PFSK-1 (cell line): ENCODE data around the gene PTPRJ.

Experiments
- FOXP2 ChIP-seq: optimal IDR thresholded peaks from 2 replicates; pipeline ENCODE3; 2011; ENCODE audit warnings: borderline replicate concordance, control low read depth, inconsistent platforms; ENCODE audit not compliant: insufficient read depth; ENCODE audit errors: extremely low read length, extremely low read depth
- POLR2AphosphoS5 ChIP-seq: IDR thresholded peaks from 2 replicates; pipeline ENCODE4 v1.6.1; 2012; ENCODE audit warnings: low read depth, mild to moderate bottlenecking, control low read depth, low read length, moderate library complexity
- SIN3A ChIP-seq: IDR thresholded peaks from 2 replicates; pipeline ENCODE4 v1.6.1; 2012; ENCODE audit warnings: mild to moderate bottlenecking, low read length, moderate library complexity, borderline replicate concordance; ENCODE audit not compliant: insufficient read depth
- TAF1 ChIP-seq: IDR thresholded peaks from 2 replicates; pipeline ENCODE4 v1.6.1; 2012; ENCODE audit warnings: low read length, control low read depth, borderline replicate concordance; ENCODE audit not compliant: insufficient read depth
- TF ChIP-seq, protein P1 (sequence below), 2 experiments: IDR thresholded peaks; 2 replicates each; pipeline versions ENCODE4 v1.6.1 to v1.8.0; 2011 to 2012; ENCODE audit warnings: low read depth in 2 of 2, low read length in 2 of 2, control low read depth in 1 of 2, inconsistent platforms in 1 of 2, mild to moderate bottlenecking in 1 of 2, moderate library complexity in 1 of 2; ENCODE audit not compliant: insufficient read depth in 1 of 2

The PTPRJ gene

DNA sequence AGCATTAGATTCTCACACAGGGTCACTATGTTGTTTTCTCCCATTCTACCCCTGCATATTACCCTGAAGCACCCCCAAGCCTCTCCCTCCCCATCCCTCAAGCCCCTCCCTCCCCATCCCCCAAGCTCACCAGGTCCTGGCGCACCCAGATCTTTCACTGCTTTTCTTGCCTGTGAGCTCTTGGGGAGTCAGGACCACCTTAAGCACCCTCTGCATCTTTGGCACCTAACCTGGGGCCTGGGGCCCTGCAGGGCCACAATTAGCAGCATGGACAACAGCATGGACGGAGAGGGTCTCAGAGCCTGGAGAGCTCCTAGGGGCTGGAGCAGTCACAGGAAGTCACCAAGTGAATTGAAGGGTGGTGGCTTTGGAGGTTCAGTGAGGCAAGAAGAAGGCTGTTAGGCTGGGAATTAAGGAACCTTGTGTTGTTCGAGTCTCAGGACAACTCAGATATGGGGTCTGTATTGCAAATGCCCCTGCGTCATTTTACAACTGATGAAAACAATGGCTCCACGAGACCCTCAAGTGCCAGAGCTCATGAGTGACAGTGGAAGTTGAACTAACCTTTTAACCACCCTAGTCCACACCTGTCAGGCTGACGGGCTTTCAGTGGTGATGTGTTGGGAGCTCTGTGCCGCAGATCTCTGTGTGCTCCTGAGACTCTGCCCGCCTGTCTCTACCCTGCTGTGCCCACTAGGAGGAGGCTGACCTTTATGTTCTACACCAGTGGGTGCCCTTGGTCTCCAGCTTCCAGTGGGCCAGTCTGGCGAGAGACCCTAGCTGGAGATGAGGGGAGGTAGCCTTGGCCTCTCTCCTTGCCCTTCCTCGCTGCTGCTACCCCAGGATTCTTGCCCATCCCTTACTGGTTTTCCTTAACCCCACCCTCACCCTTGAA, 125.0 kb downstream of the PTPRJ start:
- TF ChIP-seq SIN3A (no peak), POLR2AphosphoS5 (no peak), TAF1 (no peak), FOXP2 (no peak)
- TF ChIP-seq, protein P1, sequence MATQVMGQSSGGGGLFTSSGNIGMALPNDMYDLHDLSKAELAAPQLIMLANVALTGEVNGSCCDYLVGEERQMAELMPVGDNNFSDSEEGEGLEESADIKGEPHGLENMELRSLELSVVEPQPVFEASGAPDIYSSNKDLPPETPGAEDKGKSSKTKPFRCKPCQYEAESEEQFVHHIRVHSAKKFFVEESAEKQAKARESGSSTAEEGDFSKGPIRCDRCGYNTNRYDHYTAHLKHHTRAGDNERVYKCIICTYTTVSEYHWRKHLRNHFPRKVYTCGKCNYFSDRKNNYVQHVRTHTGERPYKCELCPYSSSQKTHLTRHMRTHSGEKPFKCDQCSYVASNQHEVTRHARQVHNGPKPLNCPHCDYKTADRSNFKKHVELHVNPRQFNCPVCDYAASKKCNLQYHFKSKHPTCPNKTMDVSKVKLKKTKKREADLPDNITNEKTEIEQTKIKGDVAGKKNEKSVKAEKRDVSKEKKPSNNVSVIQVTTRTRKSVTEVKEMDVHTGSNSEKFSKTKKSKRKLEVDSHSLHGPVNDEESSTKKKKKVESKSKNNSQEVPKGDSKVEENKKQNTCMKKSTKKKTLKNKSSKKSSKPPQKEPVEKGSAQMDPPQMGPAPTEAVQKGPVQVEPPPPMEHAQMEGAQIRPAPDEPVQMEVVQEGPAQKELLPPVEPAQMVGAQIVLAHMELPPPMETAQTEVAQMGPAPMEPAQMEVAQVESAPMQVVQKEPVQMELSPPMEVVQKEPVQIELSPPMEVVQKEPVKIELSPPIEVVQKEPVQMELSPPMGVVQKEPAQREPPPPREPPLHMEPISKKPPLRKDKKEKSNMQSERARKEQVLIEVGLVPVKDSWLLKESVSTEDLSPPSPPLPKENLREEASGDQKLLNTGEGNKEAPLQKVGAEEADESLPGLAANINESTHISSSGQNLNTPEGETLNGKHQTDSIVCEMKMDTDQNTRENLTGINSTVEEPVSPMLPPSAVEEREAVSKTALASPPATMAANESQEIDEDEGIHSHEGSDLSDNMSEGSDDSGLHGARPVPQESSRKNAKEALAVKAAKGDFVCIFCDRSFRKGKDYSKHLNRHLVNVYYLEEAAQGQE (IDR thresholded peaks at IDR 0.05; ENCODE audit: insufficient read depth in 1 of 2, low read depth in 2 of 2, low read length in 2 of 2) = no peak

DNA sequence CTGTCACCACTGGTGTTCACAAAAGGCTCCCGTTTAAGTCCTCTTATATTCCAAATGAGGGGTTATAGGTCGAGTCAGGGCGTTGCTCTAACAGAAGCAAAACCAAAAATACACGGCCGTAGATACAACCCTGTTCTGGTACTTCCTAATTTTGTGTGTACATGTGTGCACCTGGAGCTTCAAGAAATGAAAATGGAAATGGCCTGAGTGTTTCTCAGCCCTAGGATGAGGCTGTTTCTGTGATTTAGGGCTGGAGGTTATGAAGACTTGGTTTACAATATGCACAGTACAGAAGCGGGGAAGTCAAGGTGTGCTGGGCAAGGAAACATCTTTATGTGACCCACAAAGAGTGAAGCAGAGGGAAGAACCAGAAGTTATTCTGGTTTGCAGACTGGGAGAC, 125.8 kb downstream of the PTPRJ start:
- no peak for TF ChIP-seq SIN3A
- TF ChIP-seq, protein P1 (IDR thresholded peaks at IDR 0.05; ENCODE audit: insufficient read depth in 1 of 2, low read depth in 2 of 2, low read length in 2 of 2) = no peak
- TF ChIP-seq POLR2AphosphoS5 = no peak
- no peak for TF ChIP-seq FOXP2
- no peak for TF ChIP-seq TAF1

DNA sequence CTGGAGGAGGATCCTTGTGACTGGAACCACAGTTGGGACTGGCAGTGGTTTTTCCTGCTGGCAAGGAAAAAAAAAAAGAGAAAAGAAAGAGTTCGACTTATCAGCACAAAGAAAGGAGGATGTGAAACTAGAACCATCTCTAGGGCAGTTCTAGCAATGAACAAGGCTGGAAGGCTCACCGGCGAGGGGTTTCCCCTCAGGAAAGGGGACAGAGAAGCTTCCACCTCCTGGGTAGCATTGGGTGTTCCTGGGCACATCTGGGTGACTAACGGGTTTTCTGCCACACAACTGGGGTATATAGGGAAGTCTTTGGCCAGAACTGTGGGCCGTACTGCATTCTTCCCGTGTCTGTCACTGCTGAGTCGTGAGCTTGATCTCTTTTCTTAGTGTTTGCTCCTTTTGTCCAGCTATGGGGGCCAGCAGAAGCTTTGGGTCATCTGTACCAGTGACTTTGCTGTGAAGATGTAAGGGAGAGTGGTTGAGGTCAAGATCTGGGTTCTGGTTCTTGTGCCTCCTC, 126.9 kb downstream of the PTPRJ start:
- TF ChIP-seq SIN3A (no peak), POLR2AphosphoS5 (no peak), FOXP2 (no peak), TAF1 (no peak)
- TF ChIP-seq, protein P1 (IDR thresholded peaks at IDR 0.05; ENCODE audit: insufficient read depth in 1 of 2, low read depth in 2 of 2, low read length in 2 of 2) = no peak

DNA sequence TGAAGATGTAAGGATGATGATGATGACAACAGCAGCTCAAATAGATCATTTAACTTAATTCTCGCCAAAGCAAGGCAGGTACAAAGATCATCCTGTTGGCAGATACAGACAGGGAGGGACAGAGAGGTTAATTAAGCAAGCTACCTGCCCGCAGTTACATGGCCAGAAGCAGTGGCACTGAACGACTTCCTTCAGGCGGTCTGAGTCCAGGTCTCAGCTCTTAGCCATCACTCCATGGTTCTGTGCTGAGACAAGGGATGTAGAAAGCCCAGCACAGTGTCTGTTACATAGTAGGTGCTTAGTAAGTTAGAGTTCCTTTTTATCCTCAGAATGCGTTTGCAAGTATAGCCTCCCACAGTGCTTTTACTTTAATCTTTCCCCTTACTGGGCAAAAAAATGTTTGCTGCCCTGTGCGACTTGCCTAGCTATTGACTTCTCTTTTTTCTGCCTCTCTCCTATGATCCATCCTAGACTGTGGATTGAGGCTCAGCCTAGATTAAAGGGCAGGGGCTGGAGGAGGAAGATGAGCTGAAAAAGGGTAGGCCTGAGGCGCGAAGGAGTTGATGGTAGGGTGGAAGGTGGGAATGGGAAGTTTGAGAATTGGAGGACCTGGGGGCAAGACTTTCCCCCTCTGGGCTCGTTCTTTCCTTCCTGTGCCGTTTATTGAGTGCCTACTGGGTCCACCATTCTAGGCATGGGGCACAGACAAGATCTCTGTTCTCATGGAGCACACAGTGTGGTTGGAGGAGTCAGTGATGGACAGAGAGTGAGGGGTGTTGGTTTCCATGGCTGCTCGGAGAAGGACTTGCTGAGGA, 128.1 kb downstream of the PTPRJ start:
- TF ChIP-seq SIN3A (no peak), POLR2AphosphoS5 (no peak), FOXP2 (no peak), TAF1 (no peak)
- TF ChIP-seq, protein P1 (IDR thresholded peaks at IDR 0.05; ENCODE audit: insufficient read depth in 1 of 2, low read depth in 2 of 2, low read length in 2 of 2) = no peak
